Measurements from ENCODE around the gene ISOC2.
"Not testable (repeated sequence)": the region's sequence is repeated elsewhere in the genome, so short reads cannot be mapped to it uniquely, and the experiment has no call there.

The ISOC2 gene, protein sequence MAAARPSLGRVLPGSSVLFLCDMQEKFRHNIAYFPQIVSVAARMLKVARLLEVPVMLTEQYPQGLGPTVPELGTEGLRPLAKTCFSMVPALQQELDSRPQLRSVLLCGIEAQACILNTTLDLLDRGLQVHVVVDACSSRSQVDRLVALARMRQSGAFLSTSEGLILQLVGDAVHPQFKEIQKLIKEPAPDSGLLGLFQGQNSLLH

DNA sequence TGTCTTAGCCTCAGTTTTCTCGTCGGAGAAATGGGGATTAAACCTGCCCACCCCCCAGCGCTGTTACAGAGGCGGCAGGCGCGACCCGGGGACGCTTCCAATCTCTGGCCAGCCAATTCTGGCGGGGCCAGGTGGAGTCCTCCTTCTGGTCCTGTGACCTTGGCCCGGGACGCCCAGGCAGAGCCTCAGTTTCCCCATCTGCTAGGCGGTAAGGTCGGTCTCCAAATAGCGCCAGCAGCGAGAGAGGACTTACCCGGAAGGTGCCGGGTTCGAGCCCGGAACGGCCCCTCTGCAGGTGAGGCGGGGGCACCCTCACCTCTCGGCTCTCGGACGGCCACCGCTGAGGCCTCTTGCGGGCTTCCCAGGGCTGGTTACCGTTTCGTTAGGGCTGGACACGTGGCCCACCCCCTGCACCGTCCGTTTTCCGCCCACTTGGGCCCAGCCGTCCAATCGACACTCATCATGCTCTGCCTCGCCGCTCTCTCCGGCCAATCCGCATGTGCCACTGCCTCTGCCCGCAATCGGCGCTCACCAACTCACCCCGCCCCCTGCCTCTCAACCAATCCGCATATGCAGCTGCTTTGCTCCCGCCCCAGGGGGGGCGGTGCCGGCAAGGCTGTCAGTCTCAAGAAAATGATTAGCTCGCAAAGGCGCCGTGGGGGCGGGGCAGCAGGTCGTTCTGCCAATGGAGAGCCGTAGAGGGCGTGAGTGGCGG lies at the start of gene ISOC2:
TSS of gene ISOC2 (minus strand) at position 384 of the 715 bp plus-strand sequence. CDS start 5,156 bp downstream, outside the sequence.
- Mint-ChIP-seq H3K9me3 (no peaks in the 10 kb centered on the region), H3K27ac (peak within 1 kb of the TSS; percentile 85), H3K36me3 (no peaks in the 10 kb centered on the region), H3K4me3 (peak within 1 kb of the TSS; percentile 86), H3K27me3 (peaks cover 2% of the 10 kb centered on the region), H3K4me1 (peaks cover 18% of the 10 kb centered on the region)
- ATAC-seq (ENCODE audit: low read depth) (peak; percentile 93), DNase-seq (ENCODE audit: low spot score in 2 of 2) (peak; percentile 99 to 100)

DNA sequence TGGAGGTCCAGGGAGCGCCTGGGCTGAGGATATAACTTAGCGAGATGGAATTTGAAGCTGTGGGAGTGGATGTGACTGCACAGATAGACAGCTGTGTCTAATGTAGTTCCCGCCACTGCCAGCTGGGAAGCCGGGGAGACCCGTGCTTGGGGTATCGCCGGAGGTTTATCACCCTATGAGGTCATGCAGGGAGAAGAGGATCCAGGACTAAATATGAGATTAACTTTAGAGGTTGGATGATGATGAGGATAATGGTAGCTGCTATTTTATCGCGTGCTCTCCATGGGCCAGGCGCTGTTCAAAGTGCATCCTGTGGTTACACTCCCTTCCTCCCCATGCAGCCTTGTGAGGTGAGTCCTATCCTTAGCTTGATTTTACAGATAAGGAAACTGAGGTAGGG lies 46.7 kb upstream of the ISOC2 start:
- ATAC-seq (ENCODE audit: low read depth) (no peak), DNase-seq (ENCODE audit: low spot score in 2 of 2) (no peak)
- H3K27me3 Mint-ChIP-seq = peaks cover 15% of the 10 kb centered on the region
- no peak overlapping the region for H3K4me3 Mint-ChIP-seq
- peaks cover 7% of the 10 kb centered on the region for H3K4me1 Mint-ChIP-seq
- H3K9me3 Mint-ChIP-seq = no peaks in the 10 kb centered on the region
- H3K36me3 Mint-ChIP-seq = no peaks in the 10 kb centered on the region
- no peak overlapping the region for H3K27ac Mint-ChIP-seq

DNA sequence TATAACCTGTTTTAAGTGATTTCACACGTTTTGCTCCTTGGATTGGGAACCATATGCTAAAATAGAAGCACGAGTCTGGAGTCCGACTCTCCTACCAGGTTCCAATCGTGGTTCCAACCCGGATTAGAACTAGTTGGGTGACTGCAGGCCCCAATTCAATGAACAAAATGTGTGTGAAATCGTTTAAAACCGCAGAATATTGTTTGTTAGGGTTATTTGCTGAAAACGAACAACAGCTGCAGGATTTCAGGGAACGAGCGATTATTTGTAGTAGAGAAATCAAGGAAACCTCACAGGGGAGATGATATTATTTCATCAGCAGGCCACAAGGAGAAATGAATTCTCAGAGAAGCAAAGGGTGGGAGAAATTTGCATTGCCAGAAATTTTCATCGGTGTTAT lies 43.5 kb upstream of the ISOC2 start:
- Mint-ChIP-seq H3K4me3 (no peak overlapping the region), H3K27ac (no peak overlapping the region), H3K27me3 (peaks cover 6% of the 10 kb centered on the region), H3K4me1 (peaks cover 15% of the 10 kb centered on the region), H3K9me3 (no peaks in the 10 kb centered on the region), H3K36me3 (no peaks in the 10 kb centered on the region)
- ATAC-seq (ENCODE audit: low read depth) (no peak), DNase-seq (ENCODE audit: low spot score in 2 of 2) (no peak)

DNA sequence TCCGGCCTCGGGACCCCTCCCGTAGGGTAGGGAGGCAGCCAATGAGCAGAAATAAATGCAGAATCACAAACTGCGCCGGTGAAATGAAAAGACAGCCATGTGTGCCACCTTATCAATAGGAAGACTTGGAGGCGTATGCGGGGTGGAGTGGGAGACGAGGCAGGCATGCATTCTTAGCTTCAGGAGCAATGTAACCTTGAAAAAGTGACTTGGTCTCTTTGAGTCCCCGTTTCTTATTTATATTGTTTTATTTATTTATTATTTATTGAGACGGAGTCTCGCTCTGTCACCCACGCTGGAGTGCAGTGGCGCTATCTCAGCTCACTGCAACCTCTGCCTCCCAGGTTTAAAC lies 42.8 kb upstream of the ISOC2 start:
- ATAC-seq (ENCODE audit: low read depth) (no peak), DNase-seq (ENCODE audit: low spot score in 2 of 2) (no peak)
- Mint-ChIP-seq H3K27me3 (peaks cover 6% of the 10 kb centered on the region), H3K9me3 (no peaks in the 10 kb centered on the region), H3K36me3 (no peaks in the 10 kb centered on the region), H3K4me1 (peaks cover 15% of the 10 kb centered on the region), H3K4me3 (peak overlapping the region; percentile 88), H3K27ac (peak overlapping the region; percentile 95)

DNA sequence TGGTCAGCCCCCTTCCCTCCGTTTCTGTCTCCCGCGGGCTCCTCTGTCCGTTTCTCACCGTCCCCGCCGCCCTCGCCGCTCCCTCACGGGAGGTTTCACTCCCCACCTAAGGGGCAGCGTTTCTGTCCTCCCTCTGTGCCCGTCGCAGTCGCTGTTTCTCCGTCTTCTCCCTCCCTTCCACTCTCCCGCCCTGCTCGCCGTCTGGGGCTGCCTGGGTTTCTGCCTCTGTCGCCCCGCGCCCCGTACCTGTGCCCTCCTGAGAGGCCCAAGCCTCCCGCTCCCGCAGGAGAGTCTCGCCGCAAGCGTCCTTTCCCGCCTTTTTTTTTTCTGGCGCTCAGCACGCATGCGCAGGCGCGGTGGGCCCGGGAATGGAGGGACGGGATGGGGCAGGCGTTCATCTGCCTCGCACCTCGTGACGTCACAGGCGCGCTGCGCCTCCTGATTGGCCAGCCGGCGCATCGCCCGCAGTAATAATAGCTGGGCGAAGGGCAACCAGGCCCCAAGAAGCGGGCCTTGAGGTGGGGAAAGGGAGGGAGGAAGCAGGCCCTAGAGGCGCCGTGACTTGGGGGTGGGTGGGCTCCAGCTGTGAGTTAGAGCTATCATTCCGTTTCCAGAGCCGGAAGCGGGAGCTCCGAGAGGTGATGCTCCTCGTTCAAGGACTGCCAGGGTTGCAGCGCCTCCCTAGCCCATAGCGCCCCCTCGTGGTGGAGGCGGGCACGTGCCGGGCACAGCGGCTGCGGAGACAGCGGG lies 42.2 kb upstream of the ISOC2 start:
- peak; percentile 95 for ATAC-seq (ENCODE audit: low read depth)
- Mint-ChIP-seq H3K36me3 (no peaks in the 10 kb centered on the region), H3K27me3 (peaks cover 4% of the 10 kb centered on the region), H3K27ac (peak overlapping the region; percentile 95), H3K4me1 (peaks cover 15% of the 10 kb centered on the region), H3K9me3 (no peaks in the 10 kb centered on the region), H3K4me3 (peak overlapping the region; percentile 88)
- DNase-seq (ENCODE audit: low spot score in 2 of 2) = peak; percentile 96 to 99

DNA sequence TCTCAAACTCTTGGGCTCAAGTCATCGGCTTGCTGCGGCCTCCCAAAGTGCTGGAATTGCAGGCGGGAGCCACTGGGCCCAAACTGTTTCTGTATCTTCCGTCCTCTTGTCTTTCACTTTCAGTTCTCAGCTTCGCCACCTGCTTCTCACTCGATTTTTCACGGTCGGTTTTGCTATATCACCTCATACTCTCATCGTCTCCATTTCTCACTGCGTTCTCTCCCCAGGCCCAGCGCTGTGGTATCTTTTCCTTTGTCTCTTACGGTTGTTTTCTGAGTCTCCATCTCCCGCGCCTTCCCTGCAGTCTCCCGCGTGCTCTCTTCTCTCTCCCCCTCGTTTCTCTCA lies 41.7 kb upstream of the ISOC2 start:
- Mint-ChIP-seq H3K4me3 (peak overlapping the region; percentile 88), H3K36me3 (no peaks in the 10 kb centered on the region), H3K9me3 (no peaks in the 10 kb centered on the region), H3K27ac (peak overlapping the region; percentile 95), H3K4me1 (peaks cover 15% of the 10 kb centered on the region), H3K27me3 (peaks cover 4% of the 10 kb centered on the region)
- ATAC-seq (ENCODE audit: low read depth) (no peak), DNase-seq (ENCODE audit: low spot score in 2 of 2) (no peak)

DNA sequence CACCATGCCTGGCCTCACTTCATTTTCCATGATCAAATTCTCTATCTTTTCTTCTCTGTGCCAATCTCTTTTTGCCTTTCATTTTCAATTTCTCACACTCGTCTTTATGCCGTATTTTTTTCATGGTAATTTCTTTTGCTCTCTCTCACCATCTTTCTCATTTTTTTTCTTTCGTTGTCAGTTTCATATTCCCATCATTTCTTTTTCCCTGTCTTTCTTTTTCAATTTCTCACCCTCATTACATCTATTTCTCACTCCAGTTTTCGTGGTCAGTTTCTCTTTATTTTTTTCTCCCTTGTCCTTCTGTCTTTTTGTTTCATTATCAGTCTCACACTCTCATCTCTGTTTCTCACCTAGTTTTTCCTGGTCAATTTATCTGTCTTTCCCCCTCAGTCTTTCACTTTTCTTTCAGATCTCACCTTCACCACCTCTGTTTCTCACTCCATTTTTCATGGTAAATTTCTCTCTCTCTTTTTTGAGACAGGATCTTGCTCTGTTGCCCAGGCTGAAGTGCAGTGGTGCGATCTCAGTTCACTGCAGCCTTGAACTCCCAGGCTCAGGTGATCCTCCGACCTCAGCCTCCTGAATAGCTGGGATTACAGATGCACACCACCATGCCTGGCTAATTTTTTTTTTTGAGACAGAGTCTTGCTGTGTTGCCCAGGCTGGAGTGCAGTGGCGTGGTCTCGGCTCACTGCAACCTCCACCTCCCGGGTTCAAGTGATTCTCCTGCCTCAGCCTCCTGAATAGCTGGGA lies 40.9 kb upstream of the ISOC2 start:
- Mint-ChIP-seq H3K36me3 (no peaks in the 10 kb centered on the region), H3K27ac (no peak overlapping the region), H3K27me3 (no peaks in the 10 kb centered on the region), H3K4me1 (peaks cover 15% of the 10 kb centered on the region), H3K9me3 (no peaks in the 10 kb centered on the region), H3K4me3 (no peak overlapping the region)
- no peak for ATAC-seq (ENCODE audit: low read depth)
- no peak for DNase-seq (ENCODE audit: low spot score in 2 of 2)

DNA sequence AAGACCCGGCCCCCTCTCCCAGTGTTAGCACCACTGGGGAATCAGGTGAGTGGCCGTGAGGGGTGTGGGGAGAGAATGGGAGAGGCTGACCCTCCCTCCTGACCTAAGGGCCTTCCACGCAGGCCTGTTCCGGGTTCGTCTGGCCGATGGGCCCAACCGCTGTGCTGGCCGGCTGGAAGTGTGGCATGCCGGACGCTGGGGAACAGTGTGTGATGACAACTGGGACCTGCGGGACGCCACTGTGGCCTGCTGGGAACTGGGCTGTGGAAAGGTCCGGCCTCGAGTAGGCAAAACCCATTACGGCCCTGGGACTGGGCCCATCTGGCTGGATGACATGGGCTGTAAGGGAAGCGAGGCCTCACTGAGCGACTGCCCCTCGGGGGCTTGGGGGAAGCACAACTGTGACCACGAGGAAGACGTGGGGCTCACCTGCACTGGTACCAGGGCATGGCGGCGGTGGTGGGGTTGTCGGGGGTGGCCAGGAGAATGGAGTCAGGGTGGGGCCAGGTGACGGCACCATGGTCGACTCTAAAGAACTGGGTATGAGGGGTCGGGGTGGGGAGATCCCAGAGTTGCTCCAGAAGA lies 39.0 kb upstream of the ISOC2 start:
- ATAC-seq (ENCODE audit: low read depth) (no peak), DNase-seq (ENCODE audit: low spot score in 2 of 2) (no peak)
- H3K27ac Mint-ChIP-seq = no peak overlapping the region
- H3K36me3 Mint-ChIP-seq = no peaks in the 10 kb centered on the region
- no peaks in the 10 kb centered on the region for H3K27me3 Mint-ChIP-seq
- peaks cover 15% of the 10 kb centered on the region for H3K4me1 Mint-ChIP-seq
- no peak overlapping the region for H3K4me3 Mint-ChIP-seq
- no peaks in the 10 kb centered on the region for H3K9me3 Mint-ChIP-seq

DNA sequence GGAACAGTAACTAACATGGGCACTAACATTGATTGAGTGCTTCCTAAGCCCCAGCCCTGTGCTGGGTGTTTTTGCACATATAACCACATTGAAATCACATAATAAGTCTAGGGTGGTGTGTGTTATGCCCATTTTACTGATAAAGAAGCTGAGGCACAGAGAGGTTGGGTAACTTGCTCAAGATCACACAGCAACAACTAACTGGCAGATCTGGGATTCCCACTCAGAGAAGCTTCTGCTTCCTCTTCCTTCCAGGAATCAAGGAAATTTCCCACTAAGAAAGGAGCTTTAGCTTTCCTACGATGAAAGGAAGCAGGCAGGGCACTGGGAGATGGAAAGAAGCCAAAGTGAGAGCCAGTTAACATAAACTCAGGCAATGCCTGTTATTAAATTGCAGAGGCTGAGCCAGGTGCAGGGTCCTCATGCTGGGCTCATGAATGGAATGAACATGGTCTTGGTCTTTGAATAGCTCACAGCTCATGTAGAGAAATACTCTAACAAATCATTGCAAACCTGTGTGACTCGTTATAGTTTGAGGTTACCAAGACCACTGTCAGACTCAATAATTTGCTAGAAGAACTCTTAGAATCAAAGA lies 36.9 kb upstream of the ISOC2 start:
- Mint-ChIP-seq H3K27ac (no peak overlapping the region), H3K4me1 (peaks cover 12% of the 10 kb centered on the region), H3K27me3 (peaks cover 1% of the 10 kb centered on the region), H3K9me3 (no peaks in the 10 kb centered on the region), H3K4me3 (no peak overlapping the region), H3K36me3 (no peaks in the 10 kb centered on the region)
- DNase-seq (ENCODE audit: low spot score in 2 of 2) (no peak), ATAC-seq (ENCODE audit: low read depth) (no peak)

DNA sequence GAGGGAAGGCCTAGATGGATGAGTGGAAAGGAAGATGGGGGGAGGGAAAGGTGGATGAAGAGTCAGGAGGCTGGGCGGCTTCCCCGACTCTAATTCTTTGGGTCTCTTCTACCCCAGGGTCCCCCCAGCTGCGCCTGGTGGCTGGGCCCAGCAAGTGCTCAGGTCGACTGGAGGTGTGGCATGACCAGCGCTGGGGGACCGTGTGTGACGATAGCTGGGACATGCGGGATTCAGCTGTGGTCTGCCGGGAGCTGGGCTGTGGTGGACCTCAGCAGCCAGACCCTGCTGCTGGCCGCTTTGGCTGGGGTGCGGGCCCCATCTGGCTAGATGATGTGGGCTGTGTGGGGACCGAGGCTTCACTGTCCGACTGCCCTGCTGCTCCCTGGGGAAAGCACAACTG lies 36.3 kb upstream of the ISOC2 start:
- H3K36me3 Mint-ChIP-seq = no peaks in the 10 kb centered on the region
- no peaks in the 10 kb centered on the region for H3K9me3 Mint-ChIP-seq
- no peak overlapping the region for H3K27ac Mint-ChIP-seq
- no peak overlapping the region for H3K4me3 Mint-ChIP-seq
- H3K27me3 Mint-ChIP-seq = peaks cover 4% of the 10 kb centered on the region
- ATAC-seq (ENCODE audit: low read depth) = no peak
- no peak for DNase-seq (ENCODE audit: low spot score in 2 of 2)
- H3K4me1 Mint-ChIP-seq = peaks cover 9% of the 10 kb centered on the region

DNA sequence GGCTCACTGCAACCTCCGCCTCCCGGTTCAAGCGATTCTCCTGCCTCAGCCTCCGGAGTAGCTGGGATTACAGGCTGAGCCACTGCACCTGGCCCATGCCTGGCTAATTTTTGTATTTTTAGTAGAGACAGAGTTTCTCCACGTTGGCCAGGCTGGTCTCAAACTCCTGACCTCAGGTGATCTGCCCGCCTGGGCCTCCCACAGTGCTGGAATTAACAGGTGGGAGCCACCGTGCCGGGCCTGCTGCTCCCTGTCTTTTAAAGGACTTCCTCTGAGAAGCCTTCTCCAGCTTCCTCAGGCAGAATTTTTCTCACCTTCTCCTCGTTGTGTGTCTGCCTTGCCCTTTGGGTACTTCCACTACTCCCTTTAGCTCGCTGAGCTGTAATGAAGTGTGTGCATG lies 35.4 kb upstream of the ISOC2 start:
- H3K4me3 Mint-ChIP-seq; H3K4me1 Mint-ChIP-seq; ATAC-seq (ENCODE audit: low read depth); H3K36me3 Mint-ChIP-seq; H3K9me3 Mint-ChIP-seq; H3K27me3 Mint-ChIP-seq; DNase-seq (ENCODE audit: low spot score in 2 of 2); H3K27ac Mint-ChIP-seq: not testable (repeated sequence)

DNA sequence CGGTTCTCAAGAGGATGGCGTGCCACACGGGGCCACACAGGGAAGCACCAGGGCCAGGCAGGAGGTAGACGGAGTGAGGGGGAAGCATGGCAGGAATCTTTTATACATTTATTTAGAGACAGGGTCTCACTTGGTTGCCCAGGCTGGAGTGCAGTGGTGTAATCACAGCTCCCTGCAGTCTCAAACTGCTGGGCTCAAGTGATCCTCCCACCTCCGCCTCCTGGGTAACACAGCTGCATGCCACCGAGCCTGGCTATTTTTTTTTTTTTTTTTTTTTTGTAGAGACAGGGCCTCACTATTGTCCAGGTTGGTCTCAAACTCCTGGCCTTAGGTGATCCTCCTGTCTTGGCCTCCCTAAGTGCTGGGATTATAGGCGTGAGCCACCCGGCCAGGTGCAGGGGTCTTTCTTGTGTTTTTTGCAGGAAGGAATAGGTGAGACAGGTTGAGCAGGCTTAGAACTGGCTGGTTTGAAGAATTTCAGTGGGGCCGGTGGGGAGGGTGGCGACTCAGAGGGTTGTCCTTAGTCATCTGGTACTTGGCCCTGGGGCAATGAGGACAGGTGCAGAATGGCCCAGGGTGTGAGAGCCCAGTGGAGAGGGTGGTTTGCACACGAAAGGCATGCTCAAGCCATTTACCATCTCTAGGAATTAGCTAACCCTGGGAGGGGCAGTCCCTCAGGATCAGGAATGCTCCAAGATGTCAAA lies 34.4 kb upstream of the ISOC2 start:
- Mint-ChIP-seq H3K9me3 (no peaks in the 10 kb centered on the region), H3K27ac (no peak overlapping the region), H3K4me1 (peaks cover 3% of the 10 kb centered on the region), H3K4me3 (no peak overlapping the region), H3K36me3 (no peaks in the 10 kb centered on the region), H3K27me3 (peaks cover 9% of the 10 kb centered on the region)
- DNase-seq (ENCODE audit: low spot score in 2 of 2) = no peak
- no peak for ATAC-seq (ENCODE audit: low read depth)

DNA sequence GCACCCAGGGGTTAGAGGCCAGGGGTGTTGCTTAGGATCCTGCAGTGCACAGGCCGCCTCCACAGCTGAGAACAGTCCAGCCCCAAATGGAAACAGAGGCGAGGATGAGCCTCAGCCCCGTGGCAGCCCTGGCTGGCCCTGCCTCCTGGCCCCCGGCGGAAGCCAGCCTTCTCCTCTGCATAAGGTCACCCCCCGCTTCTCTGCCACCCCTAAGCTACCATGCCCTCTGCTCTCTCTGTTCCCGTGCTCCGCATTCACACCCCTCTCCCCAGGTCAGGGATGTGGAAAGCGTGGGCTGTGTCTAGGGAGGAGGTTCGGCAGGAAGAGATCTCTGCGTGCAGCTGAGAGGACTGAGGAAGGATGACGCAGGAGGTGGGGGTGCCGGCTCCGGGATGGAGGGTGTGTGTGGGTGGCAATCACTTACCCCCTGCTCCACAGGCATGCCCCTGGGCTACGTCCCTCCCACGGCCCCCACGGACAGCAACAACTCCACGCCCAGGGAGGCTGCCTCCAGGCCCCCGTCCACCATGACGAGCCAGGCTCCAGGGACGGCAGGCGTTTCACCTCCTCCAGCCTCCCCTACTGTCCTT lies 32.8 kb upstream of the ISOC2 start:
- Mint-ChIP-seq H3K4me1 (peaks cover 3% of the 10 kb centered on the region), H3K27me3 (peaks cover 9% of the 10 kb centered on the region), H3K4me3 (peak overlapping the region; percentile 49), H3K27ac (no peak overlapping the region), H3K9me3 (no peaks in the 10 kb centered on the region), H3K36me3 (no peaks in the 10 kb centered on the region)
- no peak for ATAC-seq (ENCODE audit: low read depth)
- DNase-seq (ENCODE audit: low spot score in 2 of 2) = no peak

Data from memory B cell (primary cell).